Measurements from ENCODE around the gene GPR17. TPM values are rescaled to one million over a fixed set of nuclear protein-coding genes. Genes with fewer than 3 reads are reported as not detected.
A peak's percentile ranks its signal among the peaks of the same experiment; 100 is the strongest.

Gene GPR17
- total and polyA plus RNA-seq, 12 donors, result 0.22 to 16.5 (median 0.46) TPM; not detected in 4

GRCh38 chr2:127672341-127673224 lies 26.6 kb downstream of the GPR17 start:
- peaks cover 0 to 38% (median 0%) of the 10 kb centered on the region in 7 donors for H3K27me3 ChIP-seq
- ATAC-seq, result peak; percentile 4 to 47 (median 30)
- TF ChIP-seq, protein P1, sequence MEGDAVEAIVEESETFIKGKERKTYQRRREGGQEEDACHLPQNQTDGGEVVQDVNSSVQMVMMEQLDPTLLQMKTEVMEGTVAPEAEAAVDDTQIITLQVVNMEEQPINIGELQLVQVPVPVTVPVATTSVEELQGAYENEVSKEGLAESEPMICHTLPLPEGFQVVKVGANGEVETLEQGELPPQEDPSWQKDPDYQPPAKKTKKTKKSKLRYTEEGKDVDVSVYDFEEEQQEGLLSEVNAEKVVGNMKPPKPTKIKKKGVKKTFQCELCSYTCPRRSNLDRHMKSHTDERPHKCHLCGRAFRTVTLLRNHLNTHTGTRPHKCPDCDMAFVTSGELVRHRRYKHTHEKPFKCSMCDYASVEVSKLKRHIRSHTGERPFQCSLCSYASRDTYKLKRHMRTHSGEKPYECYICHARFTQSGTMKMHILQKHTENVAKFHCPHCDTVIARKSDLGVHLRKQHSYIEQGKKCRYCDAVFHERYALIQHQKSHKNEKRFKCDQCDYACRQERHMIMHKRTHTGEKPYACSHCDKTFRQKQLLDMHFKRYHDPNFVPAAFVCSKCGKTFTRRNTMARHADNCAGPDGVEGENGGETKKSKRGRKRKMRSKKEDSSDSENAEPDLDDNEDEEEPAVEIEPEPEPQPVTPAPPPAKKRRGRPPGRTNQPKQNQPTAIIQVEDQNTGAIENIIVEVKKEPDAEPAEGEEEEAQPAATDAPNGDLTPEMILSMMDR (IDR thresholded peaks at IDR 0.05), result no peak
- H3K36me3 ChIP-seq, result peaks cover 0 to 12% (median 0%) of the 10 kb centered on the region in 9 donors
- peak overlapping the region; percentile 88 to 98 (median 97) for H3K27ac ChIP-seq
- H3K4me3 ChIP-seq, result peak overlapping the region; percentile 57 to 95 (median 78)
- peak; percentile 33 to 39 for DNase-seq
- peaks cover 0 to 9% (median 0%) of the 10 kb centered on the region in 11 donors for H3K9me3 ChIP-seq
- WGBS, 2 donors, result 36 to 37% methylated on average over 20 of the region's 20 CpGs
- intact Hi-C loops (cut with DNase I), result loop anchor here in 2 of 10 donors (2.0 to 10.0 kb wide), 2 partner anchors 14 to 158 kb away; no protein-coding TSS in a partner anchor
- peaks cover 8 to 90% (median 70%) of the 10 kb centered on the region in 9 donors for H3K4me1 ChIP-seq

DNA sequence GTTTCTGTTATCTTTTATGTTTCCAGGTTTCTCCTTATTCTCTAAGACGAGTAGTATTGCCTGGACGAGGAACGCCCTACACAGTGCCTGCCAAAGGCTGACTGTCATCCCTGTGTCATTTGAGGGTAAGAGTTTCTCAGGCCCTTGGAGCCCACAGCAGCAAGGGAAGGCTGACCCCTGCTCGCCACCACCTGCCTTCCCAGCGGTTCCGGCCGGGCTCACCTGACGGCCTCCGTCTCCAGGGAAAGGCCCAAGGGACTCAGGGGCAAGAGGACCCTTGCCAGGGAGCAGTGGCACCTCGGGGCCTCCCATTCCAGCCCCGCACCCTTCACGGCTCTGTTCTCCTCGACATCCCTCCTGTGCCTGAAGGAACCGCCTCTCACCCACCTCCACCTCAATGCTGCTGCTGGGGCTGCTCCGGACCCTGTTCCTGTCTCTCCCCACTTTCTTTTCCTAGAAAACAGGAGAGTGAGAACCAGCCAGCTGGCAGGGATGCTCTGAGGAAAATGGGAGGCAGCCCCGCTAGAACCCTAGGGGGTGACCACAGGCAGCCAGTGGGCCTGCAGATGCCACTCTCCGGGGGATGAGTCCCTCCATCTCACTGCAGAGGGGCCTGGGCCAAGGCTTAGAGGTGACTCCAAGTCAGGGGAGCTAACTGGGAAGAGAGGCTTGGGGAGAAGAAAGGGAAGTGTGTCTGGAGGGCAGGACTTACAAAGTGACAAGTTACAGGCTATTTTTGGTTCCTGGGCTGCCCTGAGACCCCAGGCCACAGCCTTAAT lies 27.5 kb downstream of the GPR17 start:
- TF ChIP-seq, protein P1 (IDR thresholded peaks at IDR 0.05), result no peak
- Histone ChIP-seq H3K4me3 (peak overlapping the region; percentile 57 to 95 (median 78)), H3K27ac (peak overlapping the region; percentile 88 to 98 (median 97)), H3K36me3 (peaks cover 0 to 12% (median 0%) of the 10 kb centered on the region in 9 donors), H3K27me3 (peaks cover 0 to 38% (median 0%) of the 10 kb centered on the region in 7 donors), H3K4me1 (peaks cover 8 to 82% (median 62%) of the 10 kb centered on the region in 9 donors), H3K9me3 (peaks cover 0 to under 1% (median 0%) of the 10 kb centered on the region in 11 donors)
- intact Hi-C loops (cut with DNase I), result loop anchor here in 3 of 10 donors (2.0 to 10.0 kb wide), 3 partner anchors 15 to 159 kb away; no protein-coding TSS in a partner anchor
- 33 to 40% methylated on average over 17 of the region's 17 CpGs for WGBS, 2 donors
- ATAC-seq (peak in 6 of 8 donors; percentile 18 to 42 (median 32)), DNase-seq (peak in 1 of 2 donors; percentile 22)

- peak; percentile 28 to 47 (median 41) for ATAC-seq
- WGBS, 2 donors, result 4% methylated on average over 60 to 72 of the region's 72 CpGs
- Histone ChIP-seq H3K27me3 (peaks cover 0 to 38% (median 0%) of the 10 kb centered on the region in 7 donors), H3K36me3 (peaks cover 0 to 12% (median 0%) of the 10 kb centered on the region in 9 donors), H3K4me1 (peaks cover 8 to 80% (median 52%) of the 10 kb centered on the region in 9 donors), H3K4me3 (peak overlapping the region; percentile 57 to 95 (median 78)), H3K9me3 (no peaks in the 10 kb centered on the region), H3K27ac (peak overlapping the region; percentile 88 to 98 (median 97))
- intact Hi-C loops (cut with DNase I), result loop anchor here in 5 of 10 donors (2.0 to 10.0 kb wide), 7 partner anchors 16 to 160 kb away; no protein-coding TSS in a partner anchor
- TF ChIP-seq, protein P1 (IDR thresholded peaks at IDR 0.05), result no peak
- peak in 1 of 2 donors; percentile 70 for DNase-seq
These were observed 28.6 kb downstream of the GPR17 start for GRCh38 chr2:127674241-127675209.
